Amniotic stem cell (primary cell): ENCODE measurements around the gene HIRA.

Experiments
- DNase-seq: peaks from one replicate; lab custom pipeline; 2025; lab: John Stamatoyannopoulos, UW

HIRA gene

GRCh38 chr22:19357270-19358105 is 74.0 kb downstream of the HIRA start:
- no peak for DNase-seq

GRCh38 chr22:19356708-19357269 is 74.7 kb downstream of the HIRA start:
- no peak for DNase-seq

- DNase-seq, result no peak
Observed at GRCh38 chr22:19355413-19356157, 75.9 kb downstream of the HIRA start.

- no peak for DNase-seq
Observed at GRCh38 chr22:19354201-19354600, 77.3 kb downstream of the HIRA start.

GRCh38 chr22:19353363-19354131 is 78.0 kb downstream of the HIRA start:
- no peak for DNase-seq

- no peak for DNase-seq
Observed at GRCh38 chr22:19352766-19353165, 78.8 kb downstream of the HIRA start.

- no peak for DNase-seq
Observed at GRCh38 chr22:19352217-19352616, 79.3 kb downstream of the HIRA start.

GRCh38 chr22:19351604-19352003 is 79.9 kb downstream of the HIRA start:
- DNase-seq, result no peak

GRCh38 chr22:19350947-19351346 is 80.6 kb downstream of the HIRA start:
- DNase-seq, result no peak

- no peak for DNase-seq
Observed at GRCh38 chr22:19350476-19350859, 81.1 kb downstream of the HIRA start.

- no peak for DNase-seq
Observed at GRCh38 chr22:19349778-19350475, 81.6 kb downstream of the HIRA start.

GRCh38 chr22:19346677-19347265 is 84.8 kb downstream of the HIRA start:
- no peak for DNase-seq

- DNase-seq, result no peak
Observed at GRCh38 chr22:19344420-19344819, 87.1 kb downstream of the HIRA start.

- DNase-seq, result no peak
Observed at GRCh38 chr22:19343470-19343869, 88.1 kb downstream of the HIRA start.

- DNase-seq, result no peak
Observed at GRCh38 chr22:19341500-19341899, 90.0 kb downstream of the HIRA start.

GRCh38 chr22:19337137-19337536 is 94.4 kb downstream of the HIRA start:
- no peak for DNase-seq

GRCh38 chr22:19336133-19337075 is 95.1 kb downstream of the HIRA start:
- no peak for DNase-seq

- DNase-seq, result no peak
Observed at GRCh38 chr22:19331975-19332374, 99.6 kb downstream of the HIRA start.

- DNase-seq, result no peak
Observed at GRCh38 chr22:19331474-19331873, 100.1 kb downstream of the HIRA start.

GRCh38 chr22:19330865-19331418 is 100.6 kb downstream of the HIRA start:
- no peak for DNase-seq
